Measurements from ENCODE around the gene SMG6. TPM values are rescaled to one million over a fixed set of nuclear protein-coding genes. Genes with fewer than 3 reads are reported as not detected.

The SMG6 gene
- total RNA-seq, 1 donor from 2014 or later: 38.1 TPM

- H3K27ac Mint-ChIP-seq (ENCODE audit: unreplicated experiment): no peak overlapping the region
- TF ChIP-seq CTCF (IDR thresholded peaks at IDR 0.05; ENCODE audit: unreplicated experiment): no peak
- H3K4me1 Mint-ChIP-seq (ENCODE audit: unreplicated experiment): peaks cover 3% of the 10 kb centered on the region
- H3K9me3 Mint-ChIP-seq (ENCODE audit: unreplicated experiment): no peaks in the 10 kb centered on the region
- no peak for DNase-seq (ENCODE audit: low spot score)
- peaks cover 5% of the 10 kb centered on the region for H3K27me3 Mint-ChIP-seq (ENCODE audit: unreplicated experiment)
- peaks cover 14% of the 10 kb centered on the region for H3K36me3 Mint-ChIP-seq (ENCODE audit: low read depth, unreplicated experiment)
- H3K4me3 Mint-ChIP-seq (ENCODE audit: unreplicated experiment): peak overlapping the region; percentile 51
Observed at GRCh38 chr17:2035541-2036488, 267.8 kb downstream of the SMG6 start.

GRCh38 chr17:2034806-2035540, 268.6 kb downstream of the SMG6 start:
- Mint-ChIP-seq H3K36me3 (ENCODE audit: low read depth, unreplicated experiment) (peaks cover 14% of the 10 kb centered on the region), H3K4me1 (ENCODE audit: unreplicated experiment) (peaks cover 5% of the 10 kb centered on the region), H3K9me3 (ENCODE audit: unreplicated experiment) (no peaks in the 10 kb centered on the region), H3K27ac (ENCODE audit: unreplicated experiment) (no peak overlapping the region), H3K4me3 (ENCODE audit: unreplicated experiment) (no peak overlapping the region), H3K27me3 (ENCODE audit: unreplicated experiment) (peaks cover 2% of the 10 kb centered on the region)
- DNase-seq (ENCODE audit: low spot score): no peak
- TF ChIP-seq CTCF (IDR thresholded peaks at IDR 0.05; ENCODE audit: unreplicated experiment): no peak

GRCh38 chr17:2034157-2034556, 269.4 kb downstream of the SMG6 start:
- peaks cover 14% of the 10 kb centered on the region for H3K36me3 Mint-ChIP-seq (ENCODE audit: low read depth, unreplicated experiment)
- no peaks in the 10 kb centered on the region for H3K9me3 Mint-ChIP-seq (ENCODE audit: unreplicated experiment)
- H3K4me3 Mint-ChIP-seq (ENCODE audit: unreplicated experiment): no peak overlapping the region
- peaks cover 5% of the 10 kb centered on the region for H3K4me1 Mint-ChIP-seq (ENCODE audit: unreplicated experiment)
- DNase-seq (ENCODE audit: low spot score): no peak
- peaks cover 5% of the 10 kb centered on the region for H3K27me3 Mint-ChIP-seq (ENCODE audit: unreplicated experiment)
- H3K27ac Mint-ChIP-seq (ENCODE audit: unreplicated experiment): no peak overlapping the region
- TF ChIP-seq CTCF (IDR thresholded peaks at IDR 0.05; ENCODE audit: unreplicated experiment): no peak

- H3K27me3 Mint-ChIP-seq (ENCODE audit: unreplicated experiment): peaks cover 5% of the 10 kb centered on the region
- H3K4me3 Mint-ChIP-seq (ENCODE audit: unreplicated experiment): no peak overlapping the region
- no peak for TF ChIP-seq CTCF (IDR thresholded peaks at IDR 0.05; ENCODE audit: unreplicated experiment)
- H3K27ac Mint-ChIP-seq (ENCODE audit: unreplicated experiment): no peak overlapping the region
- no peak for DNase-seq (ENCODE audit: low spot score)
- peaks cover 10% of the 10 kb centered on the region for H3K36me3 Mint-ChIP-seq (ENCODE audit: low read depth, unreplicated experiment)
- H3K4me1 Mint-ChIP-seq (ENCODE audit: unreplicated experiment): peaks cover 5% of the 10 kb centered on the region
- H3K9me3 Mint-ChIP-seq (ENCODE audit: unreplicated experiment): no peaks in the 10 kb centered on the region
Observed at GRCh38 chr17:2033153-2033552, 270.4 kb downstream of the SMG6 start.

Data from endothelial cell (in vitro differentiated cells).